Measurements from ENCODE around the gene GNAZ.
"Not testable (repeated sequence)": the region's sequence is repeated elsewhere in the genome, so short reads cannot be mapped to it uniquely, and the experiment has no call there.

The GNAZ gene

DNA sequence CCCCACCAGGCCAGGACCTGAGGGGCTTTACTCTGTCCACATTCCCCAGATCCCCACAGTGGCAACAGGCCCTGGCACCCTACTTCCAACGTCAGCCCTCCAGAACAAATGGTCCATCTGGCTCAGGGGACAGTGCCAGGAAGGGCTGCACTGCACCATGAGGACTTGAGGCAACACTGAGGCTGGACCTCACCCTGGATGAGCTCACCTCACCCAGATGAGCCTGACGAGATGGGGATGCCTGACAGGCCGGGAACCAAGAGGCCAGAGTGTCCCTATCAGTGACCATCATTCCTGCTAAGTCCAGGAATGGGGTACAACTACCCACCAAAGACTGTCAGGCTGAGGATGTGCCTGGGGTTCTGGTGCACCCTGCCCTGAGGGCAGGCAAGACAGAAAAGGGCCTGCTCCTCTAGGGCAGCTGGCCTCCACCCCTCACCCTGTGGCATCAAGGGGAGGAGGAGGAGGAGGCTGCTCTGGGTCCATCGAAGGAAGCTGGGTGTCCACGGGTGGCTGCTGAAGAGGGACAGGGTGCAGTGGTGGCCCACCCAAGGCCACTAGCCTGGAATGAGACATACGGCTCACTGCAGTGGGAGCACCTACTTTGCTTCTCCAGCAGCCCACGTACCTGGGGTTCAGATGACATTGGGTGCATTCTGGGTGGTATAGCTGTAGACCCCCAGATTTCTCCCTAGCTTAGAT, 56.9 kb downstream of the GNAZ start:
- peaks cover 7% of the 10 kb centered on the region; the same call in 1 of the 2 replicates for H4K20me1 ChIP-seq
- no peak for TF ChIP-seq Cebpa-rat (IDR thresholded peaks at IDR 0.05)
- H3K4me1 ChIP-seq = peaks cover 33% of the 10 kb centered on the region
- no peaks in the 10 kb centered on the region for H3K27me3 ChIP-seq
- H3K36me3 ChIP-seq = peaks cover 24% of the 10 kb centered on the region; the same call in 1 of the 2 replicates
- no peak overlapping the region for H3K4me3 ChIP-seq
- H3K4me2 ChIP-seq = no peak overlapping the region
- no peak overlapping the region for H3K9ac ChIP-seq
- H3K9me3 ChIP-seq = no peaks in the 10 kb centered on the region
- H3K27ac ChIP-seq = no peak overlapping the region

DNA sequence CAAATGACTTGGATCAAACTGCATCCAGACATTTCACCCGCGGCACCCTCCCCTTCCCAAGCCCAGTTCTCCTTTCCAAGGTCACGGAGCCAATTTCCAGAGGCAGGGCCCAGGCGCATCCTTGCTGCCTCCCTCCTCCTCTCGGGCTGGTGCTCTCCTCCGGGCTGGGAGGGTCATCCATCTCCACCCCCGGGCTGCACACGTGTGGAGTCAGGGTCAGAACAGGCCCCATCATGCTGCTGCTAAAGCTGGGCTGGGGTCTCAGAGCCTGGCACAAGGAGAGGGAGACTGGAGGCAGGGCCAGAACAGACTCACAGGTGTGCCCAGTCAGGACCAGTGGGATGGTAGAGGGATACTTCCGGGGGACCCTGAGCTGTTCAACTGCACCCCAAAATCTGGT, 57.5 kb downstream of the GNAZ start:
- Histone ChIP-seq H3K36me3 (peaks cover 21% of the 10 kb centered on the region; the same call in 1 of the 2 replicates), H3K9me3 (no peaks in the 10 kb centered on the region), H3K4me1 (peaks cover 33% of the 10 kb centered on the region), H3K27ac (no peak overlapping the region), H3K4me3 (no peak overlapping the region), H3K27me3 (no peaks in the 10 kb centered on the region), H3K4me2 (no peak overlapping the region; the same call in 1 of the 2 replicates), H3K9ac (no peak overlapping the region), H4K20me1 (peaks cover under 1% of the 10 kb centered on the region; the same call in 1 of the 2 replicates)
- no peak for TF ChIP-seq Cebpa-rat (IDR thresholded peaks at IDR 0.05)

DNA sequence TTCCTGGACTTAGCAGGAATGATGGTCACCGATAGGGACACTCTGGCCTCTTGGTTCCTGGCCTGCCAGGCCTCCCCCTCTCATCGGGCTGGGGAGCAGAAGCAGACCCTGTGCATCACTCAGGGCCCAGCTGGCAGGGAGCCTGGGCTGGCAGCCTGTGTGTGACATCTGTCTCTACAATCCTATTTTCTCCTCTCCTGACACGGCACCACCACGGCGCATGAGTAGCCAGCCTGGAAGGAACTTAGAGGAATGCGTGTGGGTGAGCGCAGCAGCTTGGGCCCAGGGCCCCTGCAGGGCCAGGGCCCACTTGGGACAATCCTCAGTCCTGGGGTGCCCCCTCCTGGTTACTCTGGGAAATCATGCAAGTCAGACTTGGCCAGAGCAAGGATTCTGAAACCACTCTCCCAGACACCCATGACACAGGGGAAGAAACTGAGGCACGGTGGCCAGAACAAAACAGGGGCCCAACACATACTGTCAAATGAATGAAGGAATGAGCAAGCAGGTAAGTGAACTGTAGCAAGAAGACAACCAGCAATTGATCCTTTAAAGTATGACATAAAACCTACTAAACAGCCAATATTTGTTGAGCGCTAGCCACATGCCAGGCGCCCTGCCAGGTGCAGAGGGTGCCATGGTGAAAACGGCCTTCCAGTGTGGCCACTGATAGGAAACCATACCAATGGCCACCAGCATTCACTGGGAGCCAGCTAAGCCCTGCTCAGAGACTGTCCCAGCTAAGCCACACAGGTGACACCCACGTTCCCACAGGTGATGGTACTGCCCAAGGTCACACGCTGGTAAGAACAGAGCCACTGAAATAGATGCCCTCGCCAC, 58.2 kb downstream of the GNAZ start:
- Histone ChIP-seq H3K4me3 (no peak overlapping the region), H3K9ac (no peak overlapping the region), H3K27ac (no peak overlapping the region), H3K36me3 (peaks cover 15% of the 10 kb centered on the region; the same call in 1 of the 2 replicates), H3K4me1 (peaks cover 32% of the 10 kb centered on the region), H3K27me3 (no peaks in the 10 kb centered on the region), H3K4me2 (no peak overlapping the region; the same call in 1 of the 2 replicates), H4K20me1 (no peaks in the 10 kb centered on the region), H3K9me3 (no peaks in the 10 kb centered on the region)
- TF ChIP-seq Cebpa-rat (IDR thresholded peaks at IDR 0.05) = no peak

DNA sequence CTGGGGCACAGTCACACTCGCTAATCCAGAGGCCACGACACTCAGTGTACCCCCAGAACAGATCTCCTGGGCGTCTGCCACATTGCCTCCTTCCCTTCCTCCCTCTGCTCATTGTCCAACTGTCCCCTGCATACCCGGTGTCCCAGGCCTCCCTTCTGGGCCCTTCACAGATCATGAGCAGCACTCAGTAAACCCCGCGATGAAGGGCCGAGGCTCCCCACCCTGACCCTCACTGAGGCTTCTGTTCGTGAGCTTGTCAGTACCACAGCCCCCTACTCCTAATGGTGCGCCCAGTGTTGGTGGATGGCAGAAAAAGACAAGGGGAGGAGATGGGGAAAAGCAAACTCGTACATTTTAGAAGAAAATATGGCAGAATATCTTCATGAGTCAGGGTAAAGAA, 58.8 kb downstream of the GNAZ start:
- Histone ChIP-seq H3K4me1 (peaks cover 39% of the 10 kb centered on the region), H3K9ac (no peak overlapping the region), H3K36me3 (peaks cover 11% of the 10 kb centered on the region; the same call in 1 of the 2 replicates), H3K27me3 (no peaks in the 10 kb centered on the region), H3K4me3 (no peak overlapping the region), H4K20me1 (no peaks in the 10 kb centered on the region), H3K4me2 (no peak overlapping the region), H3K27ac (no peak overlapping the region), H3K9me3 (no peaks in the 10 kb centered on the region)
- no peak for TF ChIP-seq Cebpa-rat (IDR thresholded peaks at IDR 0.05)

DNA sequence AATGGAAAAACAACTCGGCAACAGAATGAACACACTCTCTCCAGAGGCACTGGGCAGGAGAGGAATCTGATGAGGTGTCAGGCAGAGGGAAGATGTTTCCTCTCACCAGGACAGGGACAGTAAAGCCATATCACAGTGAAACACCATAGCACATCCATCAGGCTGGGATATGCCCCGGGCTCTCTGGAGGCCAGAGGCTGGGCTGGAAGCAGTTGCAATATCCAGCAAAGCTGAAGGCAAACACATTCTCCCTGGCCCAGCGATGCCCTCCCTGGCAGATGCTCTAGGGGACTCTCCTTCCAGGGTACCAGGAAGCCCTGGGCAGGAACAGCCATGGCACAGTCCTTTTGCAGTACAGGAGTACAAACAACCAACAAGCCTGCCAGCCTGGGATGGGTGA, 60.4 kb downstream of the GNAZ start:
- H3K36me3 ChIP-seq = no peaks in the 10 kb centered on the region; the same call in 1 of the 2 replicates
- no peaks in the 10 kb centered on the region for H3K27me3 ChIP-seq
- H3K9ac ChIP-seq = no peak overlapping the region
- H3K4me2 ChIP-seq = peak overlapping the region; percentile 63; the same call in 1 of the 2 replicates
- H3K27ac ChIP-seq = no peak overlapping the region
- H3K9me3 ChIP-seq = no peaks in the 10 kb centered on the region
- H3K4me1 ChIP-seq = peaks cover 55% of the 10 kb centered on the region
- H3K4me3 ChIP-seq = no peak overlapping the region
- no peak for TF ChIP-seq Cebpa-rat (IDR thresholded peaks at IDR 0.05)
- no peaks in the 10 kb centered on the region for H4K20me1 ChIP-seq

- H3K27me3 ChIP-seq = no peaks in the 10 kb centered on the region
- H3K4me1 ChIP-seq = peaks cover 67% of the 10 kb centered on the region
- H3K36me3 ChIP-seq = no peaks in the 10 kb centered on the region
- H4K20me1 ChIP-seq = no peaks in the 10 kb centered on the region
- H3K9ac ChIP-seq = 0 out of 2 replicates have a peak overlapping the region, but pooled peaks have one; percentile 13
- 0 out of 2 replicates have a peak overlapping the region, but pooled peaks have one; percentile 7 for H3K27ac ChIP-seq
- H3K4me3 ChIP-seq = no peak overlapping the region
- peak overlapping the region; percentile 63 for H3K4me2 ChIP-seq
- no peak for TF ChIP-seq Cebpa-rat (IDR thresholded peaks at IDR 0.05)
- no peaks in the 10 kb centered on the region for H3K9me3 ChIP-seq
Measured at GRCh38 chr22:23131931-23132330, 61.6 kb downstream of the GNAZ start.

- H3K27me3 ChIP-seq = no peaks in the 10 kb centered on the region
- no peaks in the 10 kb centered on the region for H3K36me3 ChIP-seq
- no peak overlapping the region for H3K27ac ChIP-seq
- no peaks in the 10 kb centered on the region for H3K9me3 ChIP-seq
- peaks cover 73% of the 10 kb centered on the region for H3K4me1 ChIP-seq
- no peak overlapping the region for H3K4me3 ChIP-seq
- H4K20me1 ChIP-seq = no peaks in the 10 kb centered on the region
- no peak for TF ChIP-seq Cebpa-rat (IDR thresholded peaks at IDR 0.05)
- H3K4me2 ChIP-seq = peak overlapping the region; percentile 63
- H3K9ac ChIP-seq = no peak overlapping the region
Measured at GRCh38 chr22:23132376-23133091, 62.2 kb downstream of the GNAZ start.

DNA sequence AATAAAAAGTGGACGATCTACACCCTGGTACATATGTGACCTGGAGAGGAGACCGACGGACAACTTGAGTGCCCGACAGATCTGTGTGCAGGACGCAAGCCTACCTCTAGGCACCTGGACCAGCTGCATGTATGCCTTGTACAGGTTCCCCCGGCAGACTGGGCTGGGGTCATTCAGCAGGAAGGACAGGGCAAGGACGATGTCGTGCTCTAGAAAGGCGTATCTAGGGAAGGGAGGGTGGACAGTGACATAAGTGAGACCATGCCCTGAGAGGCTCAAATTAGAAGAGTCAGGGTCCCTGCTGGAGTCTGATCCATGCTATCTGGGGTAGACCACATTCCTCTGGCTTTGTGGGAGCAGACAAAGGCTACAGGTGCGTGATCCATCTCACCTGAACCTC, 63.6 kb downstream of the GNAZ start:
- no peaks in the 10 kb centered on the region for H3K27me3 ChIP-seq
- H3K4me2 ChIP-seq = no peak overlapping the region
- H3K36me3 ChIP-seq = no peaks in the 10 kb centered on the region
- H3K4me1 ChIP-seq = peaks cover 80% of the 10 kb centered on the region
- H4K20me1 ChIP-seq = peaks cover 8% of the 10 kb centered on the region
- no peaks in the 10 kb centered on the region for H3K9me3 ChIP-seq
- H3K4me3 ChIP-seq = no peak overlapping the region
- no peak for TF ChIP-seq Cebpa-rat (IDR thresholded peaks at IDR 0.05)
- no peak overlapping the region for H3K9ac ChIP-seq
- H3K27ac ChIP-seq = no peak overlapping the region

DNA sequence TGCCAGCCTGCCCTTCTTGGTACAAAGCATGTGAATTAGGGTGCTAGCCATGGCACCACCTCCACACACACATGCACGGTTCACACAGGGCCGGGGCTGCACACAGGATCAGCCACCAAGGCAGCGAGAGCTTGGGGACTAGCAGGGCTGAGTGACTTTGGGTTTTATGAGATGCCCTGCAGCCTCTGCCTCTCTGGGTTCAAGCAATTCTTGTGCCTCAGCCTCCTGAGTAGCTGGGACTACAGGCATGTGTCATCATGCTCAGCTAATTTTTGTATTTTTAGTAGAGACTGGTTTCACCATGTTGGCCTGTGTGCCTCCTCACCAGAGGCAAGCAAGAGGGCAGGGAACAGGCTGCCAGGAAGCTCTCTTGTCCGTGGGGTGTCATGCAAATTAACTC, 66.7 kb downstream of the GNAZ start:
- Histone ChIP-seq H3K27ac (peak overlapping the region; percentile 71), H3K4me2 (peak overlapping the region; percentile 90), H3K4me1 (peaks cover 95% of the 10 kb centered on the region)
- not testable (repeated sequence) for H3K27me3 ChIP-seq, H3K9me3 ChIP-seq, H4K20me1 ChIP-seq, H3K4me3 ChIP-seq, H3K9ac ChIP-seq, H3K36me3 ChIP-seq
